Vagina (tissue), 2 donors: ENCODE data around the gene MPPED2.

Experiments
- CTCF ChIP-seq, 3 experiments: fragments of 450-650 bp in 2 of 3; fragments of 200-600 bp in 1 of 3; sonication (generic) in 1 of 3; IDR thresholded peaks; one replicate each; pipeline ENCODE4 v1.5.1; 2017 to 2019; ENCODE audit warnings: antibody characterized with exemption in 3 of 3, mild to moderate bottlenecking in 2 of 3, moderate library complexity in 2 of 3
- POLR2A ChIP-seq, 2 donors: fragments of 450-650 bp; IDR thresholded peaks; one replicate each; pipeline ENCODE4 v1.6.1; 2017; ENCODE audit warnings: antibody characterized with exemption in 2 of 2, mild to moderate bottlenecking in 2 of 2, moderate library complexity in 2 of 2

DNA sequence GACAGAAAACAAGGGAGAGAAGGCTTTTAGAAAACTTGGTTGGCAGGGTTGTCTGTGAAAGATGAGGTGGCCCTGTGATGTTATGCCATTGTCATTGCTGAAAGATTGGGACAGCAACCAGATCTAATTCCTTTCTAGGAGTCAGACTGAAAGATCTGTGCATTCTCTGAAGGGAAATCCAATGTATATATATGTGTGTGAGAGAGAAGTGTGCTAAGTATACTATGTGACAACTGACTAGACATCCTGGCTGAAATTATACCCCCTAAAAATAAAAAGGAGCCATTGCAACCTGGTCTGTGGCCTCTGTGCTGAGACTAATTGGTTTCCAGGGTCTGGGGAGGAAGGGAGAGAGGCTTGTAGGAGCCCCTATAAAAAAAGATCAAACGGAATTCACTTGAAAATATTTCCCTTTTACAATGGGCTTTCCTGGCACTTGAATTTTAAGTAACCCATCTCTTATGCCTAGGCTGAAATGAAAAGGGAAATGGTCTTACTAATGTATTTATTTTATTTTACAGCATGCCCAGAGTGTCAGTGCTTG, 1.2 kb upstream of the MPPED2 start:
- TF ChIP-seq CTCF (IDR thresholded peaks at IDR 0.05) (no peak), POLR2A (IDR thresholded peaks at IDR 0.05) (no peak)
